ENCODE measurements around the gene ESF1. TPM values are rescaled to one million over a fixed set of nuclear protein-coding genes. Genes with fewer than 3 reads are reported as not detected.

ESF1 gene
- total and polyA plus RNA-seq, 2 experiments from 2014 or later, result 20.5 to 71.7 TPM

GRCh38 chr20:13822459-13822858 lies 37.7 kb upstream of the ESF1 start:
- no peaks in the 10 kb centered on the region for H4K20me1 ChIP-seq (replicated peaks; ENCODE audit: insufficient read depth)
- TF ChIP-seq, protein P1, sequence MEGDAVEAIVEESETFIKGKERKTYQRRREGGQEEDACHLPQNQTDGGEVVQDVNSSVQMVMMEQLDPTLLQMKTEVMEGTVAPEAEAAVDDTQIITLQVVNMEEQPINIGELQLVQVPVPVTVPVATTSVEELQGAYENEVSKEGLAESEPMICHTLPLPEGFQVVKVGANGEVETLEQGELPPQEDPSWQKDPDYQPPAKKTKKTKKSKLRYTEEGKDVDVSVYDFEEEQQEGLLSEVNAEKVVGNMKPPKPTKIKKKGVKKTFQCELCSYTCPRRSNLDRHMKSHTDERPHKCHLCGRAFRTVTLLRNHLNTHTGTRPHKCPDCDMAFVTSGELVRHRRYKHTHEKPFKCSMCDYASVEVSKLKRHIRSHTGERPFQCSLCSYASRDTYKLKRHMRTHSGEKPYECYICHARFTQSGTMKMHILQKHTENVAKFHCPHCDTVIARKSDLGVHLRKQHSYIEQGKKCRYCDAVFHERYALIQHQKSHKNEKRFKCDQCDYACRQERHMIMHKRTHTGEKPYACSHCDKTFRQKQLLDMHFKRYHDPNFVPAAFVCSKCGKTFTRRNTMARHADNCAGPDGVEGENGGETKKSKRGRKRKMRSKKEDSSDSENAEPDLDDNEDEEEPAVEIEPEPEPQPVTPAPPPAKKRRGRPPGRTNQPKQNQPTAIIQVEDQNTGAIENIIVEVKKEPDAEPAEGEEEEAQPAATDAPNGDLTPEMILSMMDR (conservative IDR thresholded peaks at IDR 0.05; ENCODE audit: low read depth in 2 of 2), result peak; percentile 35 to 64
- no peak for TF ChIP-seq CREB1 (CRISPR knock-in tag; IDR thresholded peaks at IDR 0.05; ENCODE audit: low read depth)
- H2AFZ ChIP-seq, result no peak overlapping the region
- no peak overlapping the region for H3K4me2 ChIP-seq
- DNase-seq (ENCODE audit: low spot score), result peak; percentile 51
- no peaks in the 10 kb centered on the region for H3K36me3 ChIP-seq (ENCODE audit: insufficient read depth)
- peak; percentile 71 for ATAC-seq
- H3K4me1 ChIP-seq (ENCODE audit: insufficient read depth), result no peaks in the 10 kb centered on the region
- no peaks in the 10 kb centered on the region for H3K27me3 Mint-ChIP-seq (ENCODE audit: insufficient read depth, low read depth, poor library complexity)
- H3K4me3 Mint-ChIP-seq, result no peak overlapping the region
- no peaks in the 10 kb centered on the region for H3K79me2 ChIP-seq (replicated peaks; ENCODE audit: insufficient read depth)
- H3K27ac ChIP-seq (ENCODE audit: low read depth), result no peak overlapping the region
- no peaks in the 10 kb centered on the region for H3F3A ChIP-seq (replicated peaks; ENCODE audit: low read depth)
- no peaks in the 10 kb centered on the region for H3K27me3 ChIP-seq (ENCODE audit: insufficient read depth)
- no peaks in the 10 kb centered on the region for H3K9me2 ChIP-seq (ENCODE audit: insufficient read depth)
- no peak overlapping the region for H3K27ac Mint-ChIP-seq
- peaks cover 9% of the 10 kb centered on the region; the same call in 2 of the 3 replicates for H3K36me3 Mint-ChIP-seq (ENCODE audit: low read depth)
- H3K4me1 Mint-ChIP-seq, result peaks cover 6% of the 10 kb centered on the region
- H3K4me3 ChIP-seq, result no peak overlapping the region
- no peaks in the 10 kb centered on the region for H3K9me3 Mint-ChIP-seq

- H3K4me1 Mint-ChIP-seq, result peaks cover 6% of the 10 kb centered on the region
Observed at GRCh38 chr20:13821876-13822275, 37.2 kb upstream of the ESF1 start.

GRCh38 chr20:13819885-13820645 lies 35.3 kb upstream of the ESF1 start:
- Histone ChIP-seq H3K4me3 (no peak overlapping the region), H3F3A (replicated peaks; ENCODE audit: low read depth) (no peaks in the 10 kb centered on the region), H3K27ac (ENCODE audit: low read depth) (no peak overlapping the region), H3K4me2 (no peak overlapping the region), H3K79me2 (replicated peaks; ENCODE audit: insufficient read depth) (no peaks in the 10 kb centered on the region), H3K36me3 (ENCODE audit: insufficient read depth) (peaks cover 12% of the 10 kb centered on the region; the same call in 1 of the 2 replicates), H4K20me1 (replicated peaks; ENCODE audit: insufficient read depth) (peaks cover 5% of the 10 kb centered on the region; the same call in 1 of the 2 replicates), H3K4me1 (ENCODE audit: insufficient read depth) (no peaks in the 10 kb centered on the region), H2AFZ (no peak overlapping the region), H3K27me3 (ENCODE audit: insufficient read depth) (no peaks in the 10 kb centered on the region), H3K9me2 (ENCODE audit: insufficient read depth) (no peaks in the 10 kb centered on the region)
- TF ChIP-seq, protein P2, sequence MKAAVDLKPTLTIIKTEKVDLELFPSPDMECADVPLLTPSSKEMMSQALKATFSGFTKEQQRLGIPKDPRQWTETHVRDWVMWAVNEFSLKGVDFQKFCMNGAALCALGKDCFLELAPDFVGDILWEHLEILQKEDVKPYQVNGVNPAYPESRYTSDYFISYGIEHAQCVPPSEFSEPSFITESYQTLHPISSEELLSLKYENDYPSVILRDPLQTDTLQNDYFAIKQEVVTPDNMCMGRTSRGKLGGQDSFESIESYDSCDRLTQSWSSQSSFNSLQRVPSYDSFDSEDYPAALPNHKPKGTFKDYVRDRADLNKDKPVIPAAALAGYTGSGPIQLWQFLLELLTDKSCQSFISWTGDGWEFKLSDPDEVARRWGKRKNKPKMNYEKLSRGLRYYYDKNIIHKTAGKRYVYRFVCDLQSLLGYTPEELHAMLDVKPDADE (IDR thresholded peaks at IDR 0.05), result no peak
- TF ChIP-seq, protein P1 (conservative IDR thresholded peaks at IDR 0.05; ENCODE audit: low read depth in 2 of 2), result peak; percentile 59 to 72
- no peak overlapping the region for H3K27ac Mint-ChIP-seq
- ATAC-seq (peak; percentile 65), DNase-seq (ENCODE audit: low spot score) (peak; percentile 80)
- H3K9me3 Mint-ChIP-seq, result no peaks in the 10 kb centered on the region
- peaks cover 6% of the 10 kb centered on the region for H3K4me1 Mint-ChIP-seq
- peaks cover 22% of the 10 kb centered on the region; the same call in 2 of the 3 replicates for H3K36me3 Mint-ChIP-seq (ENCODE audit: low read depth)
- H3K4me3 Mint-ChIP-seq, result no peak overlapping the region
- H3K27me3 Mint-ChIP-seq (ENCODE audit: insufficient read depth, low read depth, poor library complexity), result no peaks in the 10 kb centered on the region

More at GRCh38 chr20:13821876-13822275, 37.2 kb upstream of the ESF1 start:
- Histone ChIP-seq H3K9me2 (ENCODE audit: insufficient read depth) (no peaks in the 10 kb centered on the region), H3K36me3 (ENCODE audit: insufficient read depth) (peaks cover 4% of the 10 kb centered on the region; the same call in 1 of the 2 replicates), H3K4me3 (no peak overlapping the region), H3K4me2 (no peak overlapping the region), H3K27me3 (ENCODE audit: insufficient read depth) (no peaks in the 10 kb centered on the region), H4K20me1 (replicated peaks; ENCODE audit: insufficient read depth) (no peaks in the 10 kb centered on the region), H3F3A (replicated peaks; ENCODE audit: low read depth) (no peaks in the 10 kb centered on the region), H3K27ac (ENCODE audit: low read depth) (no peak overlapping the region), H3K79me2 (replicated peaks; ENCODE audit: insufficient read depth) (no peaks in the 10 kb centered on the region), H2AFZ (no peak overlapping the region), H3K4me1 (ENCODE audit: insufficient read depth) (no peaks in the 10 kb centered on the region)
- ATAC-seq, result no peak
- Mint-ChIP-seq H3K27ac (no peak overlapping the region), H3K36me3 (ENCODE audit: low read depth) (peaks cover 12% of the 10 kb centered on the region; the same call in 2 of the 3 replicates), H3K9me3 (no peaks in the 10 kb centered on the region), H3K27me3 (ENCODE audit: insufficient read depth, low read depth, poor library complexity) (no peaks in the 10 kb centered on the region), H3K4me3 (no peak overlapping the region)
- TF ChIP-seq, protein P2 (IDR thresholded peaks at IDR 0.05), result no peak
- TF ChIP-seq CREB1 (CRISPR knock-in tag; IDR thresholded peaks at IDR 0.05; ENCODE audit: low read depth) (no peak), EZH2phosphoT487 (IDR thresholded peaks at IDR 0.05; ENCODE audit: unreplicated experiment) (no peak)
- no peak for DNase-seq (ENCODE audit: low spot score)
